ENCODE measurements around the gene SRSF5.

The SRSF5 gene

GRCh38 chr14:69771136-69771535, 4.2 kb downstream of the SRSF5 start:
- DNase-seq: no peak

- DNase-seq: no peak
Measured at GRCh38 chr14:69772082-69773017, 5.4 kb downstream of the SRSF5 start.

GRCh38 chr14:69773571-69774276, 6.8 kb downstream of the SRSF5 start:
- DNase-seq: no peak

- DNase-seq: no peak
Measured at GRCh38 chr14:69775012-69775411, 8.1 kb downstream of the SRSF5 start.

GRCh38 chr14:69776875-69777453, 10.0 kb downstream of the SRSF5 start:
- DNase-seq: no peak

- DNase-seq: no peak
Measured at GRCh38 chr14:69779088-69779487, 12.1 kb downstream of the SRSF5 start.

GRCh38 chr14:69780092-69780491, 13.2 kb downstream of the SRSF5 start:
- no peak for DNase-seq

GRCh38 chr14:69780952-69781351, 14.0 kb downstream of the SRSF5 start:
- DNase-seq: no peak

- DNase-seq: no peak
Measured at GRCh38 chr14:69784942-69785341, 18.0 kb downstream of the SRSF5 start.

- DNase-seq: no peak
Measured at GRCh38 chr14:69786603-69787002, 19.7 kb downstream of the SRSF5 start.

- no peak for DNase-seq
Measured at GRCh38 chr14:69789118-69789640, 22.2 kb downstream of the SRSF5 start.

- no peak for DNase-seq
Measured at GRCh38 chr14:69792887-69793421, 26.0 kb downstream of the SRSF5 start.

- DNase-seq: no peak
Measured at GRCh38 chr14:69794791-69795190, 27.8 kb downstream of the SRSF5 start.

GRCh38 chr14:69795691-69796090, 28.7 kb downstream of the SRSF5 start:
- no peak for DNase-seq

GRCh38 chr14:69796797-69797500, 30.0 kb downstream of the SRSF5 start, which contains the start of gene SLC10A1:
Gene SLC10A1, minus strand, starts transcription at chr14:69797241. Its CDS starts 86 bp downstream, at chr14:69797155.
- no peak for DNase-seq

- no peak for DNase-seq
Measured at GRCh38 chr14:69797573-69798338, 30.8 kb downstream of the SRSF5 start.

GRCh38 chr14:69798339-69798735, 31.4 kb downstream of the SRSF5 start:
- no peak for DNase-seq

- no peak for DNase-seq
Measured at GRCh38 chr14:69803753-69804152, 36.8 kb downstream of the SRSF5 start.

- DNase-seq: no peak
Measured at GRCh38 chr14:69804902-69805301, 38.0 kb downstream of the SRSF5 start.

- DNase-seq: no peak
Measured at GRCh38 chr14:69807192-69807591, 40.2 kb downstream of the SRSF5 start.
